Prostate gland (tissue), 2 donors: ENCODE results near the gene C12orf60.

ENCODE experiments used
- CTCF ChIP-seq, 4 experiments: fragments of 200-600 bp in 2 of 4; fragments of 450-650 bp in 2 of 4; sonication (generic) in 2 of 4; IDR thresholded peaks; 1 replicate in 3 of 4; 2 replicates in 1 of 4; pipeline ENCODE4 v1.5.1; 2016 to 2019; ENCODE audit warnings: antibody characterized with exemption in 4 of 4, mild to moderate bottlenecking in 2 of 4, moderate library complexity in 2 of 4
- POLR2A ChIP-seq: fragments of 450-650 bp; IDR thresholded peaks from one replicate; pipeline ENCODE4 v1.6.1; 2016; ENCODE audit warnings: antibody characterized with exemption, mild to moderate bottlenecking
- POLR2AphosphoS5 ChIP-seq: sonication (generic); formaldehyde crosslinking; IDR thresholded peaks from one replicate; pipeline ENCODE4 v1.6.1; 2017; ENCODE audit warnings: antibody characterized with exemption

GRCh38 chr12:14776236-14776961 lies 27.1 kb upstream of the C12orf60 start:
- TF ChIP-seq CTCF (IDR thresholded peaks at IDR 0.05) (peak in 2 of 4 experiments; percentile 21 to 52), POLR2A (no peak), POLR2AphosphoS5 (no peak)
